ENCODE measurements around the gene MAD1L1. TPM values are rescaled to one million over a fixed set of nuclear protein-coding genes. Genes with fewer than 3 reads are reported as not detected.

MAD1L1 gene
- total RNA-seq, 1 donor from 2014 or later: 112 TPM

GRCh38 chr7:2258661-2259365 lies 26.1 kb upstream of the MAD1L1 start:
- intact Hi-C loops (cut with micrococcal nuclease): no loop called here

- intact Hi-C loops (cut with micrococcal nuclease): no loop called here
These were observed 24.9 kb upstream of the MAD1L1 start for GRCh38 chr7:2257651-2258050.

GRCh38 chr7:2257046-2257551 lies 24.4 kb upstream of the MAD1L1 start:
- intact Hi-C loops (cut with micrococcal nuclease): no loop called here

GRCh38 chr7:2256306-2257045 lies 23.7 kb upstream of the MAD1L1 start:
- intact Hi-C loops (cut with micrococcal nuclease): no loop called here

- intact Hi-C loops (cut with micrococcal nuclease): no loop called here
These were observed 22.7 kb upstream of the MAD1L1 start for GRCh38 chr7:2255145-2256139.

- intact Hi-C loops (cut with micrococcal nuclease): no loop called here
These were observed 21.8 kb upstream of the MAD1L1 start for GRCh38 chr7:2254429-2255144.

- intact Hi-C loops (cut with micrococcal nuclease): no loop called here
These were observed 20.9 kb upstream of the MAD1L1 start for GRCh38 chr7:2253525-2254244.

GRCh38 chr7:2253021-2253420 lies 20.3 kb upstream of the MAD1L1 start:
- intact Hi-C loops (cut with micrococcal nuclease): no loop called here

- intact Hi-C loops (cut with micrococcal nuclease): no loop called here
These were observed 19.4 kb upstream of the MAD1L1 start for GRCh38 chr7:2251841-2252771.

- intact Hi-C loops (cut with micrococcal nuclease): no loop called here
These were observed 18.6 kb upstream of the MAD1L1 start for GRCh38 chr7:2251381-2251780.

GRCh38 chr7:2249744-2250323 lies 17.1 kb upstream of the MAD1L1 start:
- intact Hi-C loops (cut with micrococcal nuclease): loop anchor here (10.0 kb wide), 1 partner anchor 275 kb away; no protein-coding TSS in a partner anchor

- intact Hi-C loops (cut with micrococcal nuclease): loop anchor here (10.0 kb wide), 1 partner anchor 276 kb away; no protein-coding TSS in a partner anchor
These were observed 16.4 kb upstream of the MAD1L1 start for GRCh38 chr7:2248984-2249694.

- intact Hi-C loops (cut with micrococcal nuclease): loop anchor here (1.0 to 10.0 kb wide), 2 partner anchors 101 to 277 kb away; no protein-coding TSS in a partner anchor
These were observed 14.6 kb upstream of the MAD1L1 start for GRCh38 chr7:2247141-2247995.

- intact Hi-C loops (cut with micrococcal nuclease): loop anchor here (10.0 kb wide), 1 partner anchor 279 kb away; no protein-coding TSS in a partner anchor
These were observed 13.3 kb upstream of the MAD1L1 start for GRCh38 chr7:2245883-2246675.

GRCh38 chr7:2244404-2244995 lies 11.8 kb upstream of the MAD1L1 start:
- intact Hi-C loops (cut with micrococcal nuclease): loop anchor here (10.0 kb wide), 1 partner anchor 280 kb away; no protein-coding TSS in a partner anchor

All from T-helper 1 cell treated with Interleukin-12 subunit alpha and Interleukin-12 subunit beta and Interleukin-4 antibody, amounts not matched to agents 30 ng/mL and 1 ng/mL, for 36 hours (primary cell).